Nucleus accumbens (tissue), 56 donors: ENCODE results near the gene TXNRD2.

Source experiments
- DNase-seq, 56 donors: peaks; one replicate each; lab custom pipeline; 2025; lab: John Stamatoyannopoulos, UW

TXNRD2 gene

GRCh38 chr22:19981171-19981960 is 39.7 kb upstream of the TXNRD2 start:
- DNase-seq = no peak

- DNase-seq = no peak
These were observed 39.1 kb upstream of the TXNRD2 start for GRCh38 chr22:19980766-19981165.

GRCh38 chr22:19979712-19980493 is 38.3 kb upstream of the TXNRD2 start:
- DNase-seq = no peak

GRCh38 chr22:19978748-19979147 is 37.1 kb upstream of the TXNRD2 start:
- no peak for DNase-seq

GRCh38 chr22:19977296-19978243 is 36.0 kb upstream of the TXNRD2 start:
- DNase-seq = no peak

- no peak for DNase-seq
These were observed 35.1 kb upstream of the TXNRD2 start for GRCh38 chr22:19976671-19977070.

- no peak for DNase-seq
These were observed 34.1 kb upstream of the TXNRD2 start for GRCh38 chr22:19975707-19976035.

- peak in 1 of 56 donors; percentile 45 for DNase-seq
These were observed 33.5 kb upstream of the TXNRD2 start for GRCh38 chr22:19974935-19975706.

GRCh38 chr22:19974268-19974861 is 32.7 kb upstream of the TXNRD2 start:
- DNase-seq = peak in 28 of 56 donors; percentile 11 to 69 (median 40)

GRCh38 chr22:19973551-19974267 is 32.1 kb upstream of the TXNRD2 start:
- DNase-seq = no peak

- no peak for DNase-seq
These were observed 31.3 kb upstream of the TXNRD2 start for GRCh38 chr22:19972652-19973550.

GRCh38 chr22:19972251-19972650 is 30.6 kb upstream of the TXNRD2 start:
- DNase-seq = no peak

- peak in 1 of 56 donors; percentile 2 for DNase-seq
These were observed 29.9 kb upstream of the TXNRD2 start for GRCh38 chr22:19971276-19972124.

- DNase-seq = peak in 45 of 56 donors; percentile 20 to 79 (median 48)
These were observed 29.1 kb upstream of the TXNRD2 start for GRCh38 chr22:19970479-19971275.

- no peak for DNase-seq
These were observed 28.4 kb upstream of the TXNRD2 start for GRCh38 chr22:19970031-19970478.
